Activated CD8-positive, alpha-beta memory T cell treated with anti-CD3 and anti-CD28 coated beads, Interleukin-2, amount 50 U/mL, for 24 hours (primary cell): Measurements from ENCODE around the gene KRTAP20-1.

ENCODE experiments used
- DNase-seq: peaks from one replicate; pipeline ENCODE4 v3.0.0-alpha.2; 2020; ENCODE audit errors: extremely low read depth

Gene KRTAP20-1

DNA sequence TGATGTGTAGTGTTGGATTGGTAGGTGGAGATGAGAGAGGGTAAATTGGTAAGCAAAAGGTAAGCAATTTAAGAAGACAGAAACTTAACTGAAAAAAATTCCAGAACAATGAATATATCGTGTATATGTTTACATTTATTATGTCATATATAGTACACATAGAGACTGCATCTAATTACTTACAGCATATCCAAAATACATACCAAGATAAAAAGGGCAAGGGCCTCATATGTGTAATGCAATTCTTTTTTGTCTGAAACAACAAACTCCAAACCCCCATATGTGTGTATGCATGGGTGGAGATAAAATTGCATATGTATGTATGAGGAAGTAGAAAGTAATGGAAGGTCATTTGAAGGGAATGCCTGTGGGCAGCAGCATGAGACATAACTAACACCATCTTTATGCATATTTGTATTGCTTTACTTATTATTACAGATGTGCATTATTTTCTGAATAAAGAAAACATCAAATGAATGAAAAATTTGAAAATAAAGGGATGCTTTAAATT, 30.7 kb downstream of the KRTAP20-1 start:
- no peak for DNase-seq

DNA sequence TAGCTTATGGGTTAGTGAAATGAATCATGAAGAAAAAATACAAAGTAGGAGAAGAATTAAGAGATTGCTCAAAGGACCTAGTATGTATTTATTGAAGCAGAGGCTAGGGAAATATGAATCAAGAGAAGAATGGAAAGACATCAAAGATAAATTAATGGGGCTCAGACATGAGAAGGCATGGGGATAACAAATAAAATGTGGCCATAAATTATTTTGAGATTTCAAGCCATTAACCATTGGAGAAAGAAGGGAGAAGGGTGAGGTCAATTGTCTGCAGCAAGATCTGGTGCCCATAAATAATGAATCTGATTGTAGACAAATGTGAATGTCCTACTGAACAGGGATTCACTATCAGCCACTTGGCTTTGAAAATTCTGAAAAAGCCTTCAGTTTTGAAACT, 36.7 kb downstream of the KRTAP20-1 start:
- no peak for DNase-seq
